Stimulated activated CD4-positive, alpha-beta T cell treated with anti-CD3 and anti-CD28 coated beads, TNF-alpha, amount 100 ng/mL, for 48 hours (primary cell): Measurements from ENCODE around the gene ZDHHC19.
"Not testable (repeated sequence)": the region's sequence is repeated elsewhere in the genome, so short reads cannot be mapped to it uniquely, and the experiment has no call there.

Experiments used
- DNase-seq, 3 donors: peaks; one replicate each; pipeline ENCODE4 v3.0.0-alpha.2; 2020; ENCODE audit warnings: low read depth in 3 of 3

Gene ZDHHC19

GRCh38 chr3:196210673-196211556, at the start of gene ZDHHC19:
Gene ZDHHC19 (minus strand): TSS chr3:196211400. CDS start chr3:196211315, 85 bp downstream.
- no peak for DNase-seq

DNA sequence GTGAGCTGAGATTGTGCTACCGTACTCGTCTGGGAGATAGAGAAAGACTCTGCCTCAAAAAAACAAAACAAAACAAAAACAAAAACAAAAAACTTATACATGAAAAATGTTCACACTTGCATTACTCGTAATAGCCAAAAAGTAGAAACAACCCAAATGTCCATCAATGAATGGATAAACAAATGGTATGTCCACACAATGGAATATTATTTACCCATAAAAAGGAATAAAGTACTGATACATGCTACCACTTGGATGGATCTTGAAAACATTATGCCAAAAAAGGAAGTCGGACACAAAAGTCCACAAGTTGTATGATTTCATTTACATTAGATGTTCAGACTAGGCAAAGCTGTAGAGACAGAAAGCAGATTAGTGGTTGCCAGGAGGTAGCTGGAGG, 49.6 kb upstream of the ZDHHC19 start:
- no peak for DNase-seq

- DNase-seq = no peak
Observed at GRCh38 chr3:196255776-196256175, 44.6 kb upstream of the ZDHHC19 start.

- no peak for DNase-seq
Observed at GRCh38 chr3:196254376-196255283, 43.4 kb upstream of the ZDHHC19 start.

GRCh38 chr3:196251918-196252317, 40.7 kb upstream of the ZDHHC19 start:
- no peak for DNase-seq

DNA sequence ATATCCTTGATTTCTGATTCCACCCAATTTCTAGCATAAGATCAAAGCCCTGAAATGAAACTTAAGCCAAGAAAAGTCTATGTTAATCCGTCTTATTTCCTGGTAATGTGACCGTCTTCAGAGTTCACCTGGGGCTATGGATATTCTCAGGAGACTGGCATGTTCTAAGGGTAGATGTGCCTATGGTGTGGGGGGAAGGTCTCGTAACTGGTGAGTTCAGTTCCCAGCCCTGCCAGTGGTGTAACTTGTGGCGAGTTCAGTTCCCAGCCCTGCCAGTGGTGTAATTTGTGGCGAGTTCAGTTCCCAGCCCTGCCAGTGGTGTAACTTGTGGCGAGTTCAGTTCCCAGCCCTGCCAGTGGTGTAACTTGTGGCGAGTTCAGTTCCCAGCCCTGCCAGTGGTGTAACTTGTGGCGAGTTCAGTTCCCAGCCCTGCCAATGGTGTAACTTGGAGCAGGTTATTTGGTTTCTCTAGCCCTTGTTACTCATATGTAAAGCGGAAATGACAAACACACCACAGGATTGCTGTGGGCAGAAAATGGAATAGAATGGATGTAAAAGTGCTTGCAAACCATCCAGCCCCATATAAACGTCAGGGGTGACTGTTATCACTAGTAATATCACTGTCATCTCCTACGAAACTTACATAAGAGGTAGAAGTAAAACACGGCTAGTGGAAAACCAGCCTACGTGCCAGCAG, 35.6 kb upstream of the ZDHHC19 start:
- no peak for DNase-seq

GRCh38 chr3:196244166-196244565, 33.0 kb upstream of the ZDHHC19 start:
- DNase-seq = not testable (repeated sequence)

DNA sequence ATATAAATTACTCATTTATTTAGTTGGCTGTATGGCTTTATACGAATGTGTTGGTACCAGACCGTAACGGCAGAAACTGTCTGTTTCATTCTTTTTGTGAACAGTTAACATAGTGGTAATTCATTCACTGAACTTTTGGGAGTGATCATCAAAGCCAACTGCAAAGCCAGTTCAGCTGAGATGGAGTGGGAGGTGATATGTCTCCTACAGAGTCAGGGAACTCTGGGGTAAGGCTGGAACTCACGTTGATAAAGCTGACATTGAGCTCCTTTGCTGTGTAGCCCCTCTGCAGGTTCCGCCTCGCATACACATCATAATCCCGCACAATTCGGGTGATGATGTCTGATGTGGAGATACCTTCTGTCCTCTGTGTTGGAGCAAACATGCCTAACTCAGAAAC, 30.5 kb upstream of the ZDHHC19 start:
- DNase-seq = no peak

DNA sequence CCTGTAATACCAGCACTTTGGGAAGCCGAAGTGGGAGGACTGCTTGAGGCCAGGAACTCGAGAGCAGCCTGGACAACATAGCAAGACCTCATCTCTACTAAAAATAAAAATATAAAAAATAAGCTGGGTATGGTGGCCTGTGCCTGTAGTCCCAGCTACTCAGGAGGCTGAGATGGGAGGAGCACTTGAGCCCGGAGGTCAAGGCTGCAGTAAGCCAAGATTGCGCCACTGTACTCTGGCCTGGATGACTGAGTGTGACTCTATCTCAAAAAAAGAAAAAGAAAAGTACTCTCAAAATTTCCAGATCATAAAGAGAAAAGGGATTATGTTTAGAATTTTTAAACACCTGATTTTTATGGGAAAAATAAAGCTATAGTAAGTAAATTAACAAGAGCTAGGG, 29.2 kb upstream of the ZDHHC19 start:
- no peak for DNase-seq

- DNase-seq = no peak
Observed at GRCh38 chr3:196238612-196239560, 27.7 kb upstream of the ZDHHC19 start.

DNA sequence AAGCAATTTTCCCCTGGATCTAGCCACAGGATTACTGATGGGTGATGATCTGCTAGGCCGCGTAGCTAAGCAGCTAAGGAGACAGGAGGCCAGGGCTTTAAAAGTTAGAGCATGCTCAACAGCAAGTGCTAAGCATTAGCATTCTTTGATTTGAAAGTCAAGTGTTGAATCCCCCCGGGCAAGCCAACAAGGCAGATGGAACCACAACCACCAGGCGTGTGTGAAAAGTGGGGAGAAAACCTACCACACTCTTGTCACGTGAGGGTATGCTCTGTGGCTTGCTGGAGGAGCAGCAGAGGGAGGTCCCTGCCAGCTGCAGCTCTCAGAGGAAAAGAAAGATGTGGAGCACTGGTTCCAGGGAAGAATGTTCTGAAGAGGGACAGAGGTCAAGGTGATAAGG, 26.0 kb upstream of the ZDHHC19 start:
- DNase-seq = no peak

DNA sequence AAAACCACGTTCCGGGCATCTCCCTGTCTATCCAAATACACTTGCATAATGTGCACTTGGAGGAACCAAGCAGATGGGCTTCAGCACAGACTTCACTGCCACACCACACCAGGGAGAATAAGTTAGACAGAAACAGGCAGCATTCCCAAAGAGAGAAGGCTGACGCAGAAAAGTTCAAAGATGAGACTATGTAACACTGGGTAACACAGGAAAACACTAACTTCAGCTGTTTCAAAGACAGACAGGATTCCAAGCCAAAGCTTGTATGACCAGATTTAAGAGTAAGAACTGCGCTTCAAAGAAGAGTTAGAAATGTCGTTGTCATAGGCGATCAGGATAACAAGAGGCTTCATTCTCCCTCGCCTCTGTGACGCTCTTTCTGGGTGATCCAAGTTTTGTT, 25.0 kb upstream of the ZDHHC19 start:
- no peak for DNase-seq

GRCh38 chr3:196235452-196236122, 24.4 kb upstream of the ZDHHC19 start:
- DNase-seq = no peak

GRCh38 chr3:196232882-196233251, 21.7 kb upstream of the ZDHHC19 start:
- no peak for DNase-seq

GRCh38 chr3:196232154-196232881, 21.1 kb upstream of the ZDHHC19 start:
- no peak for DNase-seq

DNA sequence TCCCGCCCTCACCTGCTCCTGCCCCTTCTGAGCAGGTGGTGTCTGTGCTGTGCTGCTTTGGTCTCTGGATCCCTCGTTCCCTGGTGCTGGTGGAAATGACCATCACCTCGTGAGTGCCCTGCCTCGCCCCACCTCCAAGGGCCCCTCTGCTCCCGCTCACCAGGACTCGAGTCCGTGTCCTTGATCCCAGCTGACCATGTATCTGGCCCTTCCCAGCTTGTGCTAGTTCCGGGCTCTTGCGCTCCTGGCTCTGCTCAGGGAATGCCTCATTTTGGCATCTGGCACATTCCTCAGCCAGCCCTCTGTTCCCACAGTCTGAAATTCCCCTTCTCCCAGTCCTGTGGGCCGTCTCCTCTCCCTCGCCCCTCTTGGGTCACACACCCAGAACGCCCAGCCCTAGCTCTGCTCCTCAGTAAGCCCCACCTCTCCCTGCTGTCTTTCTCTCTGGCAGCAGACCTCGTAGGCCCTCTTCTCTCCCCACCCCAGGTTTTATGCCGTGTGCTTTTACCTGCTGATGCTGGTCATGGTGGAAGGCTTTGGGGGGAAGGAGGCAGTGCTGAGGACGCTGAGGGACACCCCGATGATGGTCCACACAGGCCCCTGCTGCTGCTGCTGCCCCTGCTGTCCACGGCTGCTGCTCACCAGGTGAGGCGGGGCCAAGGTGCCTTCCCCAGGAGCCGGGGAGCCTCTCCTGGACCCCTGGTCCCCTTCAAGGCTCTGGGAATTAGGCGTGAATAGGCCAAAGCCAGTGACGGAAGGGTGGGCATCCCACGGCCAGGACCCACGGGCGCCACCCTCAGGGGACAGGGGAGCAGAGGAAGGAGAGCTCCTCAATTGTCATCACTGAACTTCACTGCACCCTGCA, 16.7 kb upstream of the ZDHHC19 start:
- DNase-seq = no peak

- no peak for DNase-seq
Observed at GRCh38 chr3:196227121-196227561, 15.9 kb upstream of the ZDHHC19 start.

DNA sequence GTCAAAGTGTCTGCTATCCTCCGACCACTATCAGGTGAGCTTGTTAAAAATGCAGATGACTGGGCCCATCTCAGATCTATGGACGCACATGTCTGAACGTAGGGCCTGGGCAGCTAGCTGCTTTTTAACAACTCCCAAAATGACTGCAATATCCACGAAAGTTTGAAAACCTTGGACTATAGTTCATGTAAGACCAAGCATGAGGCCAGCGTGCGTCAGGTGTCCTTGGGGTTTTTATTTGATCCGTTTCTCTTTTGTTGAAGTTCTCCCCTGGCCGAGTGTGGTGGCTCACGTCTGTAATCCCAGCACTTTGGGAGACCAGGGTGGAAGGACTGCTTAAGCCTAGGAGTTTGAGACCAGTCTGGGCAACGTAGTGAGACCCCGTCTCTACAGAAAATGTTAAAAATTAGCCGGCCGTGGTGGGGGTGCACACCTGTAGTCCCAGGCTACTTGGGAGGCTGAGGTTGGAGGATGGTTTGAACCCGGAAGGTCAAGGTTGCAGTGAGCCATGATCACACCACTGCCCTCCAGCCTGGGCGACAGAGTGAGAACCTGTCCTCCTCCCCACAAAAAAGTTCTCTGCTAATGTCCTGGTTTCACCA, 14.7 kb upstream of the ZDHHC19 start:
- no peak for DNase-seq
